Kidney tubule cell (primary cell): ENCODE data around the gene PAK2.
A peak's percentile ranks its signal among the peaks of the same experiment; 100 is the strongest.
"Not testable (repeated sequence)": the region's sequence is repeated elsewhere in the genome, so short reads cannot be mapped to it uniquely, and the experiment has no call there.

ENCODE experiments used
- DNase-seq: peaks from one replicate; pipeline ENCODE4 v3.0.0-alpha.2; 2018; ENCODE audit warnings: low spot score

Gene PAK2

DNA sequence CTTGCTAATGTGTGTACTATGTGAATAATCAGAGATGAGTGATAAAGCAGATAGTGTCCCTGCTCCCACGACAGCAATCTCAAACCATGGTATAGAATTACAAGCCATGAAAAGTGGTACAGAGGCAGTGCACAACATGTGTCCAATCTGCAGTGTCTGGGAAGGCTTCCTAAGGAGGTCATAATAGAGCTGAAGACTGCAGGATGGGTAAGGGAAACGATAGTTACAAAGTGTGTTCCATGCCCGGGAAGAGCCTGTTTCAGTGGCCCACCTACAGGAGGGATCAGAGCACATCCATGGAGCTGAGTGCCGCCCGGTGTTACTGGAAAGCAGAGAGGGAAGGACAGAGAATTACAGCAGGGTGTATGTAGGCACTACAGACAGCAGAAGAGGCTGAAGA, 48.9 kb downstream of the PAK2 start:
- no peak for DNase-seq

DNA sequence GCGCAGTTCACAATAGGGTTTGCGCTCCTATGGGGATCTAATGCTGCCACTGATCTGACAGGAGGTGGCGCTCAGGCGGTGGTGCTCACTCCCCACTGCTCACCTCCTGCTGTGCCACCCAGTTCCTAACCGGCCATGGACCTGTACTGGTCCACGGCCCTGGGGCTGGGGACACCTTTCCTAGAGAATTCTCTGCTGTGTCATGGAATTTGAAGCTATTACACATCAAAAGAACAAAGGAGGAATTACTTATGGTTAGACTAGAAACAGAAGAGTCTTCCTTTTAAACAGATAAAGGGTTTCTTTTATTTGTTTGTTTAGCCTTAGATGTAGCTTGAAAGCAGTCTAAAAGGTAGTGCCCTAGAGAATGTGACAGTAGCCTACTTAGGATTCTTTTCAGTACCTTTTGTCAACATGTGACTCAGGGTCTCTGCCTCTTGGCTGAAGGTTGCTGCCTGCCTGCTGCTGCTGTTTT, 50.3 kb downstream of the PAK2 start:
- peak; percentile 27 for DNase-seq

DNA sequence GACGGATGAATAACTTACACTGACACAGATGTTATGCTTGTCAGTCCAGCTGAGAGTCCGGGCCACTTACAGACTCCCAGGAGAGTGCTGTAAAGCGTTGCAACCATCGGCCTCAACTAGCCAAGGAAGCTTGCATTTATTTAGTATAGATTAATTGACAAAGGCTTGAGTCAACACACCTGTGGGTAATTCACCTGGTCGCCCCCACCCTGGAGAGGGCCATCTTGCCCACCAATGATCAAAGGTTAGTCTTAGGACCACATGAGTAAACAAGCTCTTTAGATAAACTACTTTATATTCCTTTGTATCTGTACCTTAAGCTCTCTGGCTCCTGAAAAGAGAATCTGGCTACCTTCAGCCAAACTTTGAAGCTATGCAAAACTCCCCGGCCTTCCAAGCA, 51.0 kb downstream of the PAK2 start:
- DNase-seq, result no peak

DNA sequence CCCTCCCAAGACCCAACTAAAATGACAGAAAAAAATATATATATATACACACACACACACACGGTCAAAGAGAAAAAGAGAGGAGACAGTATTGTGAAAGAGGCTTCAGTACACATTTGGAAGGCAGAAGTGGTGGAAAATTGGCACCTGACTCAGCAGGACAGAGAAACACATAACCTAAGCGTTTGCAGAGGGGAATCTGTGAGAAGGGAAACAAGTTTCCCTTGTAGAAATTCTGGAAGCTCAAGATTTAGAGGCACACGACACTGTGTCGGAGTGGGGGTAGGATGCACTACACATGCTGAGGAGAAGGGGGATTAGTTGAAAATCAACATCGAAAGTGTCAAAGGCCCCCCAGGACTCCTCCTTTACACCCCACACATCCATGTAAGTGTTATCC, 53.1 kb downstream of the PAK2 start:
- DNase-seq, result peak; percentile 24

DNA sequence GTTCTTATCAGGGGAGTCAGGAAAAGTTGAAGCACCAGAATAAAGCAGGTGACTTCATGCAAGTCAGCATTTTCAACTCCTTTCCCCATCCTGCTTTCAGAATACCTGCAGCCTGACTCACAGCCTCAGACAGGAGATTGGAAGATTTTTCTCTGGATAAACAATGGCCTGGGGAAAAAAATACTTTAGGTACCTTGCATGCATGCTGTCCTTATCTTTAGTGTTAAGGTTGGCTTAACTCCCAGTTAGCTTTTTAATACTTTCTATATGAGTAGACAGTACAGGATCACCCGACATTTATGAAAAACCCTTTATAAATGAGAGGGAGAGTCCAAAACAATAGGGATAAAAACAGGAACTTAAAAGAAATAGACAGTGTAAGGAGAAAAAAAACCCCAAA, 53.6 kb downstream of the PAK2 start:
- DNase-seq, result peak; percentile 92

DNA sequence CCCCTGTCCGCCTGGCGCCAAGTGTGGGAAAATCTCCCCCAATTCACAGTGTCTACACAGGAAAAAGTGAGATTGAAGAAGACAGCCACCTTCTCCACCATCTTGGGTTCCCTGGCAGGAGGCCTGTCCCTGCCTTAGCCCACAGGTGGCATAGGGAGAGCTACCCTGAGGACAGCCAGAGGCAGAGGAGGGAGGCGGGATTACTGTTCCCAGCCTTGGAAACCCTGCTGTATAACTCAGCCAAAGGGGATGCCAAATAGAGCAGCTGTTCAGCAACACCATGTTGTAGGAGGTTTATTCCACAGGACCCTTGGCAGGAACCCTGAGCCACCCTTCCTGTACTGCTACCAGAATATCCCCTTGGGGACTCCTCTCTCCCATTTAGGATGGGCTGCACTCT, 54.8 kb downstream of the PAK2 start:
- no peak for DNase-seq

DNA sequence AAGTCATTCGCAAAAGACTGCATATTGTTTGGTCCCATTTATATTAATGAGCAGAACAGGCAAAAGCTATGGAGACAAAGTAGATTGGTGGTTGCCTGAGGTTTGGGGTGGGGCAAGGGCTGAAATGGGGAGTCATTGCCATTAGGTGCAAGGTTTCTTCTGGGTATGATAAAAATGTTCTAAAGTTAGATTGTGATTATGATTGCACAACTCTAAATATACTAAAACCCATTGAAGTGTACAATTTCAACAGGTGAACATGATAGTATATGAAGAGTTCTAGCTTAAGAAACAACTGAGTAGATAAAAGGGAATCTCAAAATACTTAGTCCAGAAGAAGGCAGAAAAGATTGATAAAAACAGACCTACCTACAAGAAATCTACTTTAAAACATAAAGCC, 56.7 kb downstream of the PAK2 start:
- no peak for DNase-seq

DNA sequence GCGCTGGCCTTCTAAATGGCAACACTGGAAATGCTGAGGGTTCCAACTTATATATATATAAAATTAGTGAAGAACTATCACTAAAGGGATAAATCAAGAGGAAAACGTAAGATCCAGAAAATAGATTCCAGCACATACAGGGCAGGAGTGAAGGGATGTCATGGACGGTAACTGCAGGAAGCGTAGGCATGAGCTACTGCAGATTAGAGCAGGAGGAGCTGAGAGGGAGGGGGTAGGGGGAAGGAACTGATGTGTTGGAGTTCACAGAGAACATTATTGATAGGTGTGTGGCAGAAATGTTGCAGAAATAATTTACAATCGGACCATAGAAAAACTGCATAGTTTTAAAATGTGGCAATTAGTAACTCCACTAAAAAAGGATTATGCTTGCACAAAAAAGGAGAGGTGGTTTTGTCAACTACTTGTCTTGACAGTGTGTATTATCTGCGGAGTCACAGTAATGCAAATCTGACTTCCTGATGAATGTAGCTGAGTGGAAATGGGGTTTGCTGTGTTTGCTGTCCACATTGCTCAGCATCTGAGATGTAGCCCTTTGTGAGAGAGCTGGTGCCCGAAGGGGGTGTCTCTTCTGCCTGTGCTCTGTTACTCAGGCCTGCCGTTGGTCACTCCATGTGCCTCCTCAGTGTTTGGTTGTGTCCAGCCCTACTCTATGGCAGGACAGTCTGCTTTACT, 61.2 kb downstream of the PAK2 start:
- no peak for DNase-seq

DNA sequence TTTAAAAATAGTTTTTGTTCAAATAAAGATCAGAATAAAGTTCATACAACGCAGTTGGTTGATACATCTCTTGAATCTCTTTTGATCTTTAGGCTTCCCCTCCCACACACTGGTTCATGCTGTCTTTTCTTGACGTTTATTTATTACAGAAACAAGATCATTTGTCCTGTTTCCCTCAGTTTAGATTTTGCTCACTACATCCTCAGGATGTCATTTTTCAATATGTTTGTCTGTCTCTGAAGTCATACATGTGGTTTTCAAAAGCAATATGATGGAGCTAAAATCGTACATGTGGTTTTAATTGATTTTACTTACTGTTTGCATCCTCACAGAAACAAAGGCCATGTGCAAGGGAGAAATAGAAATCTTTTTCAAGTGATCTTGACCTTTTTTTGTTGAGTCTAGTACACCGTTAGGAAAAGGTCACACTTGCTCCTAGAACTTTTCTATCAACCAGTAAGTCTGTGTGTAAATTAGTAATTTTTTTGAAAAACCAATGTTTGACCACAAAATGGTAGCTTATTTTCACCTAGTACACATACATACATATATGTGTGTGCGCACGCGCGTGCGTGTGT, 64.3 kb downstream of the PAK2 start:
- DNase-seq, result no peak

DNA sequence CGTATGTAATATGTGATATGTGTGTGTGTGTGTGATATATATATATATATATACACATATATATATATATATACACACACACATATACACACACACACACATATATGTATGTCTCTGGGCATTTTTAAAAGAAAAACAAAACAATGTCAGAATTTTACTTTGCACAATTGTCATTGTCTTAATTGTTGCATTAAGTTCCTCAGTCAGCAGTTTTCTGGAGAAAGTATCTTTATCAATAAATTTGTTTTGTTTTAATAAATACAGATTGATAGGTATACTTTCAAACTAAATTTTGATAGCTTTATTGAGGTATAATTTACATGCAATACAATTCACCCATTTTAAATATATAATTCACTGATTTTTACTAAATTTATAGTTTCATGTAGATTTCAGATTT, 65.1 kb downstream of the PAK2 start:
- DNase-seq, result no peak

DNA sequence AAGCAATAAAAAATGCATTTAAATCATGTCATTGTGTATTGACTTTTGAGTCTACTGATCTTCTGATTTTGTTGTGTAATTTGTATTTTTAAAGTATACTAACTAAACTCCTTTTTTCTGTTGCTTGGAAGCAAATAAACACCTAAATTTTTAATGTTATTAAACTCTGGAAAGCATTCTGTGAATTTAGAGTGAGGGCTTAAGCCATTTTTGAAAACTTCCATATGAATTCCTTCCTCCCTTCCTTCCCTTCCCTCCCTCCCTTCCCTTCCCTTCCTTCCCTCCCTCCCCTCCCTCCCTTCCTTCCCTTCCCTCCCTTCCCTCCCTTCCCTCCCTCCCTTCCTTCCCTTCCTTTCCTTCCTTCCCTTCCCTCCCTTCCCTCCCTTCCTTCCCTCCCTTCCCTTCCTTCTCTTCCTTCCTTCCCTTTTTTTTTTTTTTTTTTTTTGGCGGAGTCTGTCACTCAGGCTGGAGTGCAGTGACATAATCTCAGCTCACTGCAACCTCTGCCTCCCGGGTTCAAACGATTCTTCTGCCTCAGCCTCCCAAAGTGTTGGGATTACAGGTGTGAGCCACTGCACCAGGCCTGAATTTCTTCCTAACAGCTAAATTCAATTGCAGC, 71.4 kb downstream of the PAK2 start:
- DNase-seq, result no peak

DNA sequence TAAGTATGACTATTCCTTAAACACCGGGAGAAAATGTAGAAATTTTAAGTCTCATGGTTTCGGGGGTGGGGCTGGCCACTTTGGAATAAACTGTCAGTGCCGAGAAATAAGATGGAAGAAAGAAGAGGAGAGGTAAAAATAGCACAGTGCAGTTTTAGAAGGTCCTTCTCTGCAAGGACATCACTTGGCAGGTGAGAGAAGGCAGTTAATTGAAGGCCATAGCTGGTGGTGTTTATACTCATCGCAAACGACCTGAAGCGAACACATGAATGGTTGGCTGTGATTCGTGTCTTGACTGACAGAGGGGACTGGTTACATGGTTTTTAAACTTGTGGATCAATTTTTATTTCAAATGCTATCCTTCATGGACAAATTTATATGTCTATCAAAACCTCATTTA, 73.2 kb downstream of the PAK2 start:
- no peak for DNase-seq

DNA sequence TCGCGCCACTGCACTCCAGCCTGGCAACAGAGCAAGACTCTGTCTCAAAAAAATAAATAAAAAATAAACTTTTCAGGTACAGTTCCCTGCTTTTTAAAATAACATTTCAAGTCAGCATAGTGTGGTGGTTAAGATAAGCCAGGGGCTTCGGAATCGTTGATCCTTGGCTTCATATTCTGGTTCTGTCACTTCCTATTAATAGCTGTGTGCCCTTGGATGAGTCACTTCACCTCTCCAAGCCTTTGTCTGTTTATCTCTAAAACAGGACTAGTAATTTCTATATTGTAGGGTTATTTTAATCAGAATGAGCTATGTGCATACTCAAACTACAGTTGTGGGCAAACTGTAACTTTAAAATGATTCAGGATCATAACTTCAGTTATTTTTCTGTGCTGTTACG, 74.2 kb downstream of the PAK2 start:
- peak; percentile 33 for DNase-seq

DNA sequence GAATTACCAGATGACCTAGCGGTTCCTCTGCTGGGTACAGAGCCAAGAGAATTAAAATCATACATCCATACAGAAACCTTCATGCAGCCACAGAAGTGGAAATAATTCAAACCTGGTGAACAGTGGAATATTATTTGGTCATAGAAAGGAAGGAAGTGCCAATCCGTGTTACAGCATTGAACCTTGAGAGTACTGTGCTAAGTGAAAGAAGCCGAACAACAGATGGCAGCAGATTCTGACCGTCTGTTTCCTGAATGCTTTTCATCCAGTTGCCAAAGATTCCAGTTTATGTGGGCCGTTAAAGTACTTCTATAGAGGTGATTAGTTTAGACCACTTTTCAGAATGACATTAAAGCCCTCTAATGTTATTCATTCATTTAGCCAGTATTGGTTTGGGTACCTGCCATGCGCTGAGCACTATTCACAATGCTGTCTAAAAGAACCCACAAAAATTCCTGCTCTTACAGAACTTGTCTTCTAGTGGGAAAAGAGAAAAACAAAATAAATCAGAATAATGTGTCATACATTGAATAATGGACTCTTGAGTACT, 82.2 kb downstream of the PAK2 start:
- no peak for DNase-seq

DNA sequence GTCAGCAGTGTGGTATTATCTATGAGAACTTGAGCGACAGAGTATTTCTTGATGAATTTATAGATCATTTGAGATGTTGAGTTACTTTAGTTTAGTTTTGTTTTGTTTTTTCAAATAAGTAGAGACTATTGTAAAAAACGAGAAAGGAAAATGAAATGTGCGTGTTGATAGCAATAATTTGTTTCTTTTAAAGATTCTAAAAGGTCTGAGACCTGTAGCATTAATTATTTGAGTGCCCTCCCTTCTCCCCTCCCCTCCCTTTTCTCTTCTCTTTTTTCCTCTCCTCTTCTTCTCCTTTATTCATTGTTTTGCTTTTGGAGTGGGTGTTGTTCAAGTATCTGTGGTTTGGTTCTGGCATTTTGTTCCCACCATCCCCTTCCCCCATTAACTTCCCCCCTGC, 90.0 kb downstream of the PAK2 start:
- DNase-seq, result not testable (repeated sequence)

DNA sequence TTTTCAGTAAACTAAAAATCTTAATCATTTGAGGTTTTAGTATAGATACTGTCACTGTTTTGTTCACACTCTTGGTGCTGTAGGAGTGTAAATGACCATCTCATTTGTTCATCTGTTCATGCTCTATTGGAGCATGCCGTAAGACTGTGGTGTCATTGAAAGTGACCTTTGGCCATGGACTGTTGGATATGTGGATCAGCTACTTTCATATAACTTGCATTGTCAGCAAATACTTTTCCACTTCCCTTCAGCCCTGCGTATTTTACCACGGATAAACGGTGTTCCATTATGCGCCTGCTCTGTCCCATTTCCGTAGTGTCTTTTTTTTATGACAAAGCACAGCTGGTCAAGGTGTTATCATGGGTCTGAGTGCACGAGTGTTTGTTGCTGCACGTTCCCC, 95.4 kb downstream of the PAK2 start:
- peak; percentile 85 for DNase-seq

DNA sequence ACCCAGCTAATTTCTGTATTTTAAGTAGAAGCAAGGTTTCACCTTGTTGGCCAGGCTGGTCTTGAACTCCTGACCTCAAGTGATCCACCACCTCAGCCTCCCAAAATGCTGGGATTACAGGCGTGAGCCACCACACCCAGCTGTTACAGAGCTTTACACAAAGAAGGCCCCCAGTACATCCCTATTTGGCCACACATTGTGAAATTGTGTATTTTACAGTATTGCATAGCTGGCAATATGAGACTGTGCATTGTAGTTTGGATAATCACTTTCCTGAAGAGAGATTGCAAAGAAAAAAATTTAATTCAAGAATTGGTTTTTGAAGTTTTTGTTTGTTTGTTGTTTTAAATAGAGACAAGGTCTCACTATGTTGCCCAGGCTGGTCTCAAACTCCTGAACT, 97.0 kb downstream of the PAK2 start:
- not testable (repeated sequence) for DNase-seq

DNA sequence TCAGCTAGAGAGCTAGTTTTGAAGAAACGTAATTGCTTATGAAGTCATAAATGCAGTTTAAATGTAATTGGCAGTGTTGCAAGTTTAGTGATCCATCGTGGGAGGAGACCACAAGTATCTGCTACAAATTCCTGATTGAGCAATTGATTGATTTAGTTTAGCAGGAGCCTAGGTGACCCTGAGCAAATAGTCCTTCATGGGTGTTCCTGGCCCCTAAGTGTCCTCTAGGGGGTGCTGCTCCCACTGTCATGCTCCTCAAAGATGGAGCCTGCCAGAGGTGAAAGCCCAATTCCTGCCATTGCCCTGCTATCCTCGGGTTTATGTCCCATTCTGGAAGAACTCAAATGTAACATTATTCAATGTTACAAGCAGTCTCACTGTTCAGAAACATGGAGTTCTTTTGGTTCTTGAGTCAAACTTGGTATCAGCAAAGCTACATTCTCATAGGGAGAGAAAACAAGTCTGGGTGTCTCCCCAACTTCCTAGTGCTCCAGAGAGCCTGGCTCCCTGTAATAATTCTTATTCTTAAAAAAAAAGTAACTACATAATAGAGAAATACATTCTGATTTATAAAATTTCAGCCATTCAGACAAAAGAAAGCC, 98.3 kb downstream of the PAK2 start:
- peak; percentile 51 for DNase-seq

DNA sequence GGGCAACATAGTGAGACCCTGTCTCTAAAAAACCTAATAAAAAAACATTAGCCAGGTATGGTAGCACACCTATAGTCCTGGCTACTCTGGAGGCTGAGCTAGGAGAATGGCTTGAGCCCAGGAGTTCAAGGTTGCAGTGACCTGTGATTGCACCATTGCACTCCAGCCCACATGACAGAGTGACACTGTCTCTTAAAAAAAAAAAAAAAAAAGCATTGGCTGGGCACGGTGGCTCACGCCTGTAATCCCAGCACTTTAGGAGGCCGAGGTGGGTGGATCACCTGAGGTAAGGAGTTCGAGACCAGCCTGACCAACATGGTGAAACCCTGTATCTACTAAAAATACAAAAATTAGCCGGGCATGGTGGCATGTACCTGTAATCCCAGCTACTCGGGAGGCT, 99.7 kb downstream of the PAK2 start:
- not testable (repeated sequence) for DNase-seq

DNA sequence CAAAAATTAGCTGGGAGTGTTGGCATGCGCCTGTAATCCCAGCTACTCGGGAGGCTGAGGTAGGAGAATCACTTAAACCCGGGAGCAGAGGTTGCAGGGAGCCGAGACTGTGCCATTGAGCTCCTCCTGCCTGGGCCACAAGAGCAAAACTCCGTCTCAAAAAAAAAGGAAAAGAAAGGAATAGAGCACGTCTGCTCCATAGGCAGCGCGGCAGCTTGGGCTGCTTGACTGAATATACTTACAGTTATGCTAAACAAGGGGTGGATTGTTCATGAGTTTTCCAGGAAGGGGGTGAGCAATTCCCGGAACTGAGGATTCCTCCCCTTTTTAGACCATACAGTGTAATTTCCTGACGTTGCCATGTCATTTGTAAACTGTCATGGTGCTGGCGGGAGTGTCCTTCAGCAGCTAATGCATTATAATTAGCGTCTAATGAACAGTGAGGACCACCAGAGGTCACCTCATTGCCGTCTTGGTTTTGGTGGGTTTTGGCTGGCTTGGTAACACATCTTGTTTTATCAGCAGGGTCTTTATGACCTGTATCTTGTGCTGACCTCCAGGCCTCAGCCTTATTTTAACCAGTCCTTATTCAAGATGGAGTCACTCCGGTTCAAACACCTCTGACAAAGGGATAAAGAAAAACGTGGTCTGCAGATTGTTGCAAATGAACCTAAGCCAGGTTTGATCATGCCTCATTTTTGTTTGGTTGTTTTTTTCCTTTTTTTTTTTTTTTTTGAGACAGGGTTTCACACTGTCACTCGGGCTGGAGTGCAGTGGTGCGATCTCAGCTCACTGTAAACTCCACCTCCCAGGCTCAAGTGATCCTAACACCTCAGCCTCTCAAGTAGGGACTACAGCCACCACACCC, 103.1 kb downstream of the PAK2 start:
- DNase-seq, result no peak

DNA sequence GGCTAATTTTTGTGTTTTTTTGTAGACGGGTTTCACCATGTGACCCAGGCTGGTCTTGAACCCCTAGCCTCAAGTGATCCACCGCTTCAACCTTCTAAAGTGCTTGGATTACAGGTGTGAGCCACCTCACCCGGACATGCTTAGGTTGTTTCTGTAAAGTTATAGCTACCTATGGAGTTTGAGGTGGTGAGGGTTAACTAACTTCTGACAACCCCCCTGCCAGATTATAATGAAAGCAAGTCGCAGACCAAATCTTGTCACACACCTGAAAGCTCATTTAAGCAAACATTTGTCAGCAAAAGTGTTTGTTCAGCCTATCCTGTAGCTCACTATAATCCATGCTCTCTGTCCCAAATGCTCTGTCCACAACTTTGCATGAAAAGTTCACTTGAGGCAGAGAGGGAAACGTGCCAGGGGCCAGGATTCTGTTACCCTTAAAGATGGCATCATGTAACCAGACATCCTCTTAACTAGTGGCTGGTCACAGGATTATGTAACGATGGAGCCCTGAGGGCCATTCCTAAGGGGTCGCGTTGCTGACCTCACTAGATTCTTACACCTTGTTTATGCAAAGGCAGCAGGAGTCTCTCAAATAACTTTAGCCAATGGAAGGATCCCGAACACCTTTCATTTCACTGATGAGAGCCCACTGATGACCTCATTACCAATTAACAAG, 103.9 kb downstream of the PAK2 start:
- no peak for DNase-seq
